WTC11 (cell line): ENCODE results near the gene KIFC1. TPM values are rescaled to one million over a fixed set of nuclear protein-coding genes. Genes with fewer than 3 reads are reported as not detected.

ENCODE experiments used
- ATAC-seq: fragments of 200-7000 bp; cut with Tn5 transposase; 2 replicates; pipeline ENCODE4 v1.10.0; 2021; ENCODE audit warnings: mild to moderate bottlenecking, moderate library complexity
- CTCF ChIA-PET: fragments of 300-600 bp; sonication (Branson Sonifier 250); formaldehyde crosslinking; loops from one replicate; lab custom pipeline; 2021; ENCODE audit warnings: antibody characterized with exemption; lab: Charles Lee
- POLR2A ChIA-PET: fragments of 350-600 bp; sonication (Branson Sonifier 250); formaldehyde crosslinking; loops from one replicate; lab custom pipeline; 2021; ENCODE audit warnings: antibody characterized with exemption; lab: Charles Lee
- DNase-seq: peaks from one replicate; pipeline ENCODE4 v3.0.0; 2021; ENCODE audit warnings: low spot score
- H3K27ac Mint-ChIP-seq: 2 replicates; pipeline ENCODE4 v1.8.0; 2021; ENCODE audit warnings: mixed read lengths
- H3K27me3 Mint-ChIP-seq: 2 replicates; pipeline ENCODE4 v1.8.0; 2021; ENCODE audit warnings: low read depth, mild to moderate bottlenecking, moderate library complexity, mixed read lengths
- H3K36me3 Mint-ChIP-seq: 2 replicates; pipeline ENCODE4 v1.8.0; 2021; ENCODE audit warnings: mixed read lengths
- H3K4me1 Mint-ChIP-seq: 2 replicates; pipeline ENCODE4 v1.8.0; 2022; ENCODE audit warnings: mixed read lengths
- H3K4me3 Mint-ChIP-seq: 2 replicates; pipeline ENCODE4 v1.8.0; 2021; ENCODE audit warnings: mild to moderate bottlenecking, moderate library complexity, mixed read lengths
- H3K9me3 Mint-ChIP-seq: 2 replicates; pipeline ENCODE4 v1.8.0; 2021; ENCODE audit warnings: mixed read lengths
- CBFB ChIP-seq: sonication (generic); formaldehyde crosslinking; IDR thresholded peaks from 2 replicates; pipeline ENCODE4 v1.8.1; 2022; ENCODE audit warnings: mild to moderate bottlenecking, low read depth, missing genetic modification reagents
- CREM ChIP-seq: sonication (generic); formaldehyde crosslinking; IDR thresholded peaks from 2 replicates; pipeline ENCODE4 v1.8.1; 2022; ENCODE audit warnings: mild to moderate bottlenecking, missing genetic modification reagents, moderate library complexity
- E2F1 ChIP-seq: sonication (generic); formaldehyde crosslinking; IDR thresholded peaks from 2 replicates; pipeline ENCODE4 v1.8.0; 2022; ENCODE audit warnings: mild to moderate bottlenecking, missing genetic modification reagents
- E2F4 ChIP-seq: sonication (generic); formaldehyde crosslinking; IDR thresholded peaks from 2 replicates; pipeline ENCODE4 v1.8.1; 2022; ENCODE audit warnings: low read depth, mild to moderate bottlenecking, moderate library complexity, missing genetic modification reagents, borderline replicate concordance
- ESRRA ChIP-seq: sonication (generic); formaldehyde crosslinking; IDR thresholded peaks from 2 replicates; pipeline ENCODE4 v1.8.1; 2022; ENCODE audit warnings: mild to moderate bottlenecking, missing genetic modification reagents, borderline replicate concordance
- FOXJ3 ChIP-seq: sonication (generic); formaldehyde crosslinking; IDR thresholded peaks from 2 replicates; pipeline ENCODE4 v1.9.0; 2021; ENCODE audit warnings: missing genetic modification reagents, mild to moderate bottlenecking, borderline replicate concordance
- FOXK1 ChIP-seq: sonication (generic); formaldehyde crosslinking; IDR thresholded peaks from 2 replicates; pipeline ENCODE4 v1.8.0; 2022; ENCODE audit warnings: mild to moderate bottlenecking, moderate library complexity, missing genetic modification reagents
- FOXP4 ChIP-seq: sonication (generic); formaldehyde crosslinking; IDR thresholded peaks from 2 replicates; pipeline ENCODE4 v1.8.0; 2022; ENCODE audit warnings: mild to moderate bottlenecking, missing genetic modification reagents
- GTF2I ChIP-seq: fragments of 250-450 bp; sonication (Bioruptor Pico); conservative IDR thresholded peaks from 2 replicates; pipeline ENCODE4 v1.4.0; 2021; ENCODE audit warnings: mild to moderate bottlenecking
- NR3C1 ChIP-seq: sonication (generic); formaldehyde crosslinking; conservative IDR thresholded peaks from 2 replicates; pipeline ENCODE4 v1.8.1; 2023; ENCODE audit warnings: low read depth, mild to moderate bottlenecking, missing genetic modification reagents
- PRDM15 ChIP-seq: sonication (generic); formaldehyde crosslinking; IDR thresholded peaks from 2 replicates; pipeline ENCODE4 v1.8.0; 2022; ENCODE audit warnings: missing genetic modification reagents
- RELA ChIP-seq: sonication (generic); formaldehyde crosslinking; IDR thresholded peaks from 2 replicates; pipeline ENCODE4 v1.8.1; 2022; ENCODE audit warnings: missing genetic modification reagents, mild to moderate bottlenecking, borderline replicate concordance
- SP1 ChIP-seq: sonication (generic); formaldehyde crosslinking; conservative IDR thresholded peaks from 2 replicates; pipeline ENCODE4 v1.8.1; 2022; ENCODE audit warnings: missing genetic modification reagents
- TCF7 ChIP-seq: sonication (generic); formaldehyde crosslinking; IDR thresholded peaks from 2 replicates; pipeline ENCODE4 v1.8.0; 2022; ENCODE audit warnings: mild to moderate bottlenecking, low read depth, missing genetic modification reagents, moderate library complexity
- ZNF121 ChIP-seq: sonication (generic); formaldehyde crosslinking; IDR thresholded peaks from 2 replicates; pipeline ENCODE4 v1.8.0; 2023; ENCODE audit warnings: missing genetic modification reagents
- ZNF138 ChIP-seq: sonication (generic); formaldehyde crosslinking; conservative IDR thresholded peaks from 2 replicates; pipeline ENCODE4 v1.8.1; 2022; ENCODE audit warnings: mild to moderate bottlenecking, moderate library complexity, missing genetic modification reagents
- ZNF317 ChIP-seq: sonication (generic); formaldehyde crosslinking; IDR thresholded peaks from 2 replicates; pipeline ENCODE4 v1.8.1; 2023; ENCODE audit warnings: low read depth, mild to moderate bottlenecking, moderate library complexity, missing genetic modification reagents, borderline replicate concordance
- ZNF532 ChIP-seq: fragments of 250-450 bp; sonication (Bioruptor Pico); IDR thresholded peaks from 2 replicates; pipeline ENCODE4 v1.9.0; 2021; ENCODE audit warnings: mild to moderate bottlenecking, borderline replicate concordance
- ZSCAN18 ChIP-seq: fragments of 250-450 bp; sonication (Bioruptor Pico); IDR thresholded peaks from 2 replicates; pipeline ENCODE4 v2.1.2; 2022; ENCODE audit warnings: mild to moderate bottlenecking, moderate library complexity
- total RNA-seq: library from RNA; stranded (reverse); gene quantifications from 3 replicates; pipeline ENCODE4 v1.2.3, GENCODE V29; 2021

Gene KIFC1
- total RNA-seq, 1 experiment from 2014 or later = 97.3 TPM

- TF ChIP-seq CREM (CRISPR knock-in tag) = no peak
- TF ChIP-seq NR3C1 (CRISPR knock-in tag) = no peak
- TF ChIP-seq TCF7 (CRISPR knock-in tag) = no peak
- TF ChIP-seq FOXK1 (CRISPR knock-in tag) = no peak
- TF ChIP-seq E2F4 (CRISPR knock-in tag) = no peak
- no peak for TF ChIP-seq ZSCAN18 (CRISPR knock-in tag)
- no peak for TF ChIP-seq ZNF532 (CRISPR knock-in tag)
Observed at GRCh38 chr6:33441457-33441856, 49.8 kb downstream of the KIFC1 start (continued).

GRCh38 chr6:33442283-33442682 is 50.7 kb downstream of the KIFC1 start:
- no peak for DNase-seq
- TF ChIP-seq E2F1 = no peak
- TF ChIP-seq GTF2I (CRISPR knock-in tag) = no peak
- TF ChIP-seq ZNF121 (CRISPR knock-in tag) = no peak
- no peak for TF ChIP-seq TCF7 (CRISPR knock-in tag)
- no peak for TF ChIP-seq FOXK1 (CRISPR knock-in tag)
- TF ChIP-seq RELA = no peak
- no peak for TF ChIP-seq ESRRA
- TF ChIP-seq SP1 = no peak
- TF ChIP-seq ZNF138 (CRISPR knock-in tag) = no peak
- TF ChIP-seq CBFB (CRISPR knock-in tag) = no peak
- no peak for TF ChIP-seq FOXP4
- no peak for TF ChIP-seq ZSCAN18 (CRISPR knock-in tag)
- no peak for TF ChIP-seq FOXJ3 (CRISPR knock-in tag)
- TF ChIP-seq PRDM15 (CRISPR knock-in tag) = no peak
- no peak for TF ChIP-seq ZNF317 (CRISPR knock-in tag)
- no peaks in the 10 kb centered on the region for H3K9me3 Mint-ChIP-seq
- no peak for ATAC-seq
- H3K36me3 Mint-ChIP-seq = peaks cover 76% of the 10 kb centered on the region
- H3K4me3 Mint-ChIP-seq = no peak overlapping the region
- no peak overlapping the region for H3K27ac Mint-ChIP-seq
- CTCF ChIA-PET = no interaction called here
- POLR2A ChIA-PET = interaction anchor here (1.0 kb wide), 1 partner anchor 11 kb away, joined by 3 read pairs; no protein-coding TSS in a partner anchor
- H3K4me1 Mint-ChIP-seq = no peaks in the 10 kb centered on the region
- no peaks in the 10 kb centered on the region for H3K27me3 Mint-ChIP-seq
